ENCODE measurements around the gene FBN3. TPM values are rescaled to one million over a fixed set of nuclear protein-coding genes. Genes with fewer than 3 reads are reported as not detected.

The FBN3 gene
- total RNA-seq, 4 donors from 2014 or later: under 0.01 TPM; not detected in 3

GRCh38 chr19:8069096-8069973 is 80.1 kb downstream of the FBN3 start:
- no peak overlapping the region for H3K27ac ChIP-seq (replicated peaks in 1 of 4)
- no peak for TF ChIP-seq POLR2A (IDR thresholded peaks at IDR 0.05; ENCODE audit: low read depth)
- no peak for TF ChIP-seq EP300 (IDR thresholded peaks at IDR 0.05)
- peak in 1 of 3 experiments; percentile 34 for TF ChIP-seq CTCF (IDR thresholded peaks at IDR 0.05)
- no peak for TF ChIP-seq POLR2AphosphoS5 (IDR thresholded peaks at IDR 0.05)
- no peak for DNase-seq (ENCODE audit: extremely low spot score)
- H3K27me3 ChIP-seq: no peaks in the 10 kb centered on the region
- no peaks in the 10 kb centered on the region for H3K4me1 ChIP-seq
- WGBS: 83% methylated on average over 12 of the region's 13 CpGs
- peaks cover 0 to 26% (median 21%) of the 10 kb centered on the region in 4 donors for H3K9me3 ChIP-seq
- intact Hi-C loops (cut with DNase I): no loop called here
- H3K4me3 ChIP-seq: no peak overlapping the region
- H3K36me3 ChIP-seq: no peaks in the 10 kb centered on the region

- Histone ChIP-seq H3K27ac (replicated peaks in 1 of 4) (no peak overlapping the region), H3K27me3 (no peaks in the 10 kb centered on the region), H3K4me3 (no peak overlapping the region), H3K36me3 (no peaks in the 10 kb centered on the region), H3K9me3 (peaks cover 0 to 22% (median 19%) of the 10 kb centered on the region in 4 donors), H3K4me1 (no peaks in the 10 kb centered on the region)
- no peak for TF ChIP-seq CTCF (IDR thresholded peaks at IDR 0.05)
- no peak for TF ChIP-seq EP300 (IDR thresholded peaks at IDR 0.05)
- no peak for TF ChIP-seq POLR2AphosphoS5 (IDR thresholded peaks at IDR 0.05)
- no peak for TF ChIP-seq POLR2A (IDR thresholded peaks at IDR 0.05; ENCODE audit: low read depth)
- DNase-seq (ENCODE audit: extremely low spot score): no peak
- WGBS: 97% methylated on average over 14 of the region's 20 CpGs
- intact Hi-C loops (cut with DNase I): no loop called here
These were observed 83.5 kb downstream of the FBN3 start for GRCh38 chr19:8065875-8066261.

GRCh38 chr19:8064911-8065874 is 84.2 kb downstream of the FBN3 start:
- H3K27ac ChIP-seq (replicated peaks in 1 of 4): no peak overlapping the region
- H3K27me3 ChIP-seq: no peaks in the 10 kb centered on the region
- DNase-seq (ENCODE audit: extremely low spot score): no peak
- H3K9me3 ChIP-seq: peaks cover 0 to 17% (median 16%) of the 10 kb centered on the region in 4 donors
- H3K36me3 ChIP-seq: no peaks in the 10 kb centered on the region
- no peak overlapping the region for H3K4me3 ChIP-seq
- H3K4me1 ChIP-seq: no peaks in the 10 kb centered on the region
- 79% methylated on average over 22 of the region's 24 CpGs for WGBS
- TF ChIP-seq POLR2A (IDR thresholded peaks at IDR 0.05; ENCODE audit: low read depth): no peak
- TF ChIP-seq POLR2AphosphoS5 (IDR thresholded peaks at IDR 0.05): no peak
- no peak for TF ChIP-seq CTCF (IDR thresholded peaks at IDR 0.05)
- no peak for TF ChIP-seq EP300 (IDR thresholded peaks at IDR 0.05)
- intact Hi-C loops (cut with DNase I): no loop called here

GRCh38 chr19:8057545-8058270 is 91.7 kb downstream of the FBN3 start:
- Histone ChIP-seq H3K36me3 (no peaks in the 10 kb centered on the region), H3K9me3 (no peaks in the 10 kb centered on the region), H3K27ac (replicated peaks in 1 of 4) (no peak overlapping the region), H3K4me3 (no peak overlapping the region), H3K27me3 (peaks cover 0 to 3% (median 0%) of the 10 kb centered on the region in 4 donors), H3K4me1 (no peaks in the 10 kb centered on the region)
- no peak for DNase-seq (ENCODE audit: extremely low spot score)
- intact Hi-C loops (cut with DNase I): no loop called here
- TF ChIP-seq POLR2A (IDR thresholded peaks at IDR 0.05; ENCODE audit: low read depth): no peak
- TF ChIP-seq CTCF (IDR thresholded peaks at IDR 0.05): no peak
- no peak for TF ChIP-seq EP300 (IDR thresholded peaks at IDR 0.05)
- TF ChIP-seq POLR2AphosphoS5 (IDR thresholded peaks at IDR 0.05): no peak
- 79% methylated on average over 7 of the region's 7 CpGs for WGBS
